Hematopoietic multipotent progenitor cell treated with erythropoietin and hydrocortisone succinate and interleukin-3 and kit ligand, for 15 days (in vitro differentiated cells): ENCODE measurements around the gene CEACAM1.
"Not testable (repeated sequence)": the region's sequence is repeated elsewhere in the genome, so short reads cannot be mapped to it uniquely, and the experiment has no call there.

Source experiments
- DNase-seq: peaks from one replicate; pipeline ENCODE4 v3.0.0-alpha.2; 2015; ENCODE audit warnings: low spot score

Gene CEACAM1

DNA sequence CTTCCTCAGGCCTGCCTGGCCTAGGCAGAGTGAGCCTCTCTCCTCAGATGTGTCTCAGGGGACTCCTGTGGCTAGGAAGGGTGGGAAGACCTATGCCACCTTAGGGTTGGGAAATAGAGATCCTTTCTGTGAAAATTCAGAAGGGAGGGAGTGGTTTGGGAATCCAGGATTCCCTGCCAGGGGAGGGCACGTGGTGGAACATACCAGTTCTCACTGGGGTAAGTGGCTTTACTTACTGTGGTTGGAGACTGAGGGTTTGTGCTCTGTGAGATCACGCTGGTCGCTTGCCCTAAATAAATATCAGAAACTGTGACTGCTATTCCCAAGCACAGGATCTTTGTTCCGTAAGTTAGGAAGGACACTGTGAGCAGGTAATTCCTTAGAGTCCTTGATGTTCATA, 16.9 kb downstream of the CEACAM1 start:
- DNase-seq = no peak

DNA sequence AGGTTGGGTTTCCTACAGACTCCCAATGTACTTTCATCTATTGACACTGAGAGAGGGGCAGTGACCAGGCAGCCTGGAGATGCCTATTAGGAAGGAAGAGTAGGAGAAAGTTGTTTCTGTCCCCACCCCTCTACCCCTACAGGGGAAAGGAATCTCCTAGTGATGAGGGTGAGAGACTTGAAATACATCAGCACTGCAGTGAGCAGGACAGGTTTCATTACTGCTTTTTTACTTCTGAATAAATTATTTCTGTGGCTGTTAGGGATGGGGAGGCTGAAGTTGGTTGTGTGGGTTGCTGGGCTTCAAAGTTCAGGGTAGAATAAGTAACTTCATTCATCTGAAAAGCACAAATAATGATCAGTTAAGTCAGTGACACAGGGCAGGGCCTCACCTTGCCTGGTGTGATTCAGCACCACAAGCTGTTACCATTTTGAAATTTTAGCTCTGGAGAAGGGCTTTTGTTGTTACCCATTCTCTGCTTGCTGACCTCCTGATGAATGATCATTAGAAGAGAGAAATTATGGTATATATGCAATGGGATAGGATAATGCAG, 19.3 kb downstream of the CEACAM1 start:
- no peak for DNase-seq

DNA sequence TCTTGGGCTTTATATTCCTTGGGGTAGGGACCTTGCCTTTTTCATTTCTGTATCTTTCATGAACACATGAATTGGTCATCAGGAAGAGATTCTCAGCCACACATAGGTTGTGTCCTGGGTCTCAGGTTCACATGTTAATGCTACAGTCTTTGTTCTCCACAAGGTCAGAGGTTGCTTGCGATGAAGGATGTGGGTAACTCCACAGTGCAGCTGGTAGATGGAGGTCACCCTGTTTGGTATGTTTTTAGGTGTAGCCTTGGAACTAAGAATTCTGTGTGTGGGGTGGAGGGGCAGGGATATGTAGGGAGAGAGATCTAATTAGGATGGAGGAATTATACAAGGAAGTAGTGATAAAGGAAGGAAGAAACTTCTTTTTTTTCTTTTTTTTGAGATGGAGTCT, 23.2 kb downstream of the CEACAM1 start:
- no peak for DNase-seq

DNA sequence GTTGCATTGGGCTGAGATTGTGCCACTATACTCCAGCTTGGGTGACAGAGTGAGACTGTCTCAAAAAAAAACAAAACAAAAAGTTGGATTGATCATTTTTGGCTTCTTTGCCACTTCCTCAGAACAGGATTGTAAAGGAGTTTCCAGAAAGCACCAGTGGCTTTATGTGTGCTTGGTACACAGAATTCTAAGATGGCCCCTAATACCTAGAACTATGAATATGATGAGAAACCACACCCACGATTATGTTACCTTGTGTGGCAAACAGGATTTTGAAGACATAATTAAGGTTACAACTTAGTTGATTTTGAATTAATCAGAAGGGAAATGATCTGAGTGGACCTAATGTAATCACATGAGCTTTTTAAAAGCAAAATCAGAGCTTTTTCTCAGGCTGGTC, 26.5 kb downstream of the CEACAM1 start:
- no peak for DNase-seq

DNA sequence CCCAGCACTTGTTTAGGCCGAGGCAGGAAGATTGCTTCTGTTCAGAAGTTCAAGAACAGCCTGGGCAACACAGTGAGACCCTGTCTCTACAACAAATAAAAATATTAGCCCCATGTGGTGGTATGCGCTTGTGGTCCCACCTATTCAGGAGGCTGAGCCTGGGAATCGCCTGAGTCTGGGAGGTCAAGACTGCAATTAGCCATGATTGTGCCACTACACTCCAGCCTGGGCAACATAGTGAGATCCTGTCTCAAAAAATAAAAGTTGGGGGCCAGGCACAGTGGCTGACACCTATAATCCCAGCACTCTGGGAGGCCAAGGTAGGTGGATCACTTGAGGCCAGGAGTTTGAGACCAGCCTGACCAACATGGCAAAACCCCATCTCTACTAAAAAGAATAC, 27.0 kb downstream of the CEACAM1 start:
- not testable (repeated sequence) for DNase-seq

DNA sequence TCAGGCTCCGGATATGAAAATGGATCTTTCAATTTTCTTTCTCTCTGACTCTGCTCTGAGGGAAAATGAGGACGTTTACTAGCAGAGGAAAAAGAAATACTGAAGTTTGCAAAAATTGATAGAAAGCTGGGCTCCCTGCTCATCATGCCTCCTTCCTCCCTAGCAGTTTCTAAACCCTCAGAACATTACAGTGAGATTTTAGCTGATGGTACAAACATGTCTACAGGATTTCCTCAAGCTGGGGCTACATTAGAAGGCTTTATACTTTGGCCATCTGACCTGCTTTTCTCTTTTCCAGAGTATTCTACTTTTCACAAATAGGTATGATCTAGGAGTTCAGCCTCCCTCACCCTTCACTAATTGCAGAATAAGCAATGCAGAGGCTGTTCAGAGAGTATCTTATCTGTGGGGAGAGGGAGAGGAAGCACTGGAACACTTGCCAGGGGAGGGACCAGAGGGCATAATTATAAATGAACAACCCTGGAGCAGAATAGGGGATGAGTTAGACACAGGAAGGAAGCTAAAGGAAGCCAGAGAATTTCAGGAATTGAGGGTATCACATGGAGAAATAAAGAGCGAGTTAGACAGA, 30.0 kb downstream of the CEACAM1 start:
- DNase-seq = no peak

DNA sequence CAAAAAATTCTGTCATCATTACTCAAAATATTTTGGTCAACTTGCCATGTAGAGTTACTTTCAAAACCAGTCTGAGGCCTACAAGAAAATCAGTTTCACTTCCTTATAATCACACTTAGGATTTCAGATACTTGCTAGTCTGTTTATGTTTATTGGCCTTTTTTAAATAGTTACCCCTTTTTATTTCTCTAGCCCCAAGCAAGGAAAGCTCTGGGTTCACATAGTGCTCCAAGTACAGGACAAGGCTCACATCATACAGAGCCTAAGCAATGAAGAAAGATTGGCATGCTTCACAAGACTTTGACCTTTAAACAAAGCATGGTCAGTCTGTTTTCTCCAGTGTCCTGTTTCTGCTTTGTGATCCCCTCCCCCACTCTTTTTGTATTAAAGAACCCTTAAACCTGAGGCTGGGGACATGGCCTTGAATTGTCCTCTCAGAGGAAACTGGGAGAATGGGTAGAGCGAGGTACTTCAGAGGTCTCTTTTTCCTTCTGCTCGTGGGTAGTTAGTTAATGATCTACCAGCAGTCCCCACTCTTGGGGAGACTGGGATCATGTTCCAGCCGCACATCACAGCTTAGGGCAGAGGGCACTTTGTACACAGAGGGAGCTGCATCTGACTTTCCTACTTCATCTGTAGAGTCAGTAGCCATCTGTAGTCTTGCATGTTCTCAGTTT, 30.7 kb downstream of the CEACAM1 start:
- no peak for DNase-seq

DNA sequence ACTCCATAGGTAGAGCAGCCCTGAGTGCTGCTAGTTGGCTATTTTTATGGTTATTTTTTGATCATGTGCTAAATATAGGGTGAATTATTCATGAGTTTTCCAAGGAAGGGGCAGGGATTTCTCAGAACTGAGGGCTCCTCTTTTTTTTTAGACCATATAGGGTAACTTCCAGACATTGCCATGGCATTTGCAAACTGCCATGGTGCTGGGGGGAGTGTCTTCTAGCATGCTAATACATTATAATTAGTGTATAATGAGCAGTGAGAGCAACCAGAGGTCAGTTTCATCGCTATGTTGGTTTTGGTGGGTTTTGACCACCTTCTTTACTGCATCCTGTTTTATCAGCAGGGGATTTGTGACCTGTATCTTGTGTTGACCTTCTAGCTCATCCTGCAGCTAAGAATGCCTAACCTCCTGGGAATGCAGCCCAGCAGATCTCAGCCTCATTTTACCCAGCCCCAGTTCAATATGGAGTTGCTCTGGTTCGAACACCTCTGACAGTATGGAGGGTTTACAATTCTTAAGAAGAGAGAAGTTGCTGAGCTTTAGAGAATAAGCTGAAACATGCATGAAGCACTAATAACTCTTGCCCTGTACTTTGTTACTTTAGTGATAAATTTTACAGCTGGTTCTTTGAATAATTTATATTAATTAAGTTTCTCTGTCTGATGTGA, 31.7 kb downstream of the CEACAM1 start:
- no peak for DNase-seq

DNA sequence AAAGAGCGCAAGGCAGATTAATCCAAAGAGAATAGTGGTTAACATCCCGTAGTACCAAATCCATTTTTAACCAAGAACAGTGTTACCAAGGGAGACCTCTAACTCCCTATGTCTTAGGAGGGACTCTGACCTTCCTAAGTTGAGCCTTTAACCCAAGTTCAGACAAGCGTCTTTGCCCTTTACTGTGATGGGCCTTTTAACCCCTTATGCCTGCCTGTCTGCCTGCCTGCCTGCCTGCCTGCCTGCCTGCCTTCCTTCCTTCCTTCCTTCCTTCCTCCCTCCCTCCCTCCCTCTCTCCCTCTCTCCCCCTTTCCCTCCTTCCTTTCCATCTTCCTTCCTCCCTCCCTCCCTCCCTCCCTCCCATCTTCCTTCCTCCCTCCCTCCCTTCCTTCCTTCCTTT, 32.6 kb downstream of the CEACAM1 start:
- DNase-seq = no peak

DNA sequence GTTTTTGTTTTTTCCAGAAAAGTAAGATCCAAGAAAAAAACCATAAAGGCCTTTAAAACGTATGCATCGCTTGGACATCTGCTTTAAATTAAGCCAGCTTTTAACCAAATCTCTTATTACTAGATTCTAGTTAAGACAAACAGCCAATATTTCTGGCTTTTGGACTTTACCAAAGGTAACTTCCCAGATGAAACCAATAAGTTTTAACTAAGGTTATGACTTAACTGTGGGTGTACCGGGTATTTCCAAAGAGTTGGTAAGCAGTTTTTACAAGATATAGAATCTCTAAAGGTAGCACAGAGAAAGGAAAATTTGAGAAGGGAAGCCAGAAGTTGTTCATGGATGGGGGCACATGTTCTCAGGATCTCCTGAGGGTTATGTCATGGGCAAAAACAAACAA, 34.0 kb downstream of the CEACAM1 start:
- no peak for DNase-seq

DNA sequence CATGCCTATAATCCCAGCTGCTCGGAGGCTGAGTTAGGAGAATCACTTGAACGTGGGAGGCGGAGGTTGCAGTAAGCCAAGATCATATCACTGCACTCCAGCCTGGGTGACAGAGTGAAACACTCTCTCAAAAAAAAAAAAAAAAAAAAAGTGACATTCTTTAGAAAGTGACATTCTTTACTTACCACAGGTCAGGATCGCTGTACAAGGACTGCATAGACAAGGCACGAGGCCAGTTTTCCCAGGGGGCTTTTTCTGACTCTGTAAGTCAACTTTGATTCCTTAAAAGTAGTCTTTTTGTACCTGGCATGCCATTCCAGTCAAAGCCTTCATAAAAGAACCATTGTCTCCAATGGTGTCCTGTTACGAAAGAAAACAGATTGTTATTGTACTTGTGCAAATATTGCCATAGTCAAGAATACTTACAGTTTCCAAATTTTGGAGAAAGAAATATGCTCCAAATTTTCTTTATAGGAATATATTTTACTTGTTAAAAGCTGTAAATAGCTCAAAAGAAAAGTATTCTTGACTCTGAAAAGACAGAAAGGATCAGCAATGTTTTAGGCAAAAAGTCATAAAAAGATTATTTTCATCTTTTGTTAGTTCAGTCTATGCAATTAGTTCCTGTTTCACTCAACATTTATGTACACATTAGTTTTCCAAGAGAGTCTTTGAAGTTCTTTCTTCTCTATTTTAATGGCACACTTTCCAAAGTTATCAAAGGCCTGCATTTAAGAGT, 39.3 kb downstream of the CEACAM1 start:
- no peak for DNase-seq

DNA sequence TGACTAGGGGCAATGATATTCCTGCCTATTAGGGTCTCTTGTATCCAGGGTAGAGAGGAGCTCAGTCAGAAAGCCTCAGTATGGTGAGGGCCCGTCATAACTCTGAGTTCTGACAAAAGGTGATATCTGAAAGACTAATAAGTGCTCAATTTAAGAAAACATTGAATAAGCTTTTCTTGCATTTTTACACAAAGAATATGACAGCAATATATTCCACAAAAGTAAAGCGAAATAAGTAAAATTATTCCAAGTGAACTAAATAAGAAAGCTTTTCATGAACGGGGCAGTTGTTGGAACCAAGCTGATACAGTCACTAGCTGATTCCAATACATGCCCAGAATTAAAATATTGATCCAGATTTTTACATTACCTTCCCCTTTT, 40.5 kb downstream of the CEACAM1 start:
- no peak for DNase-seq

DNA sequence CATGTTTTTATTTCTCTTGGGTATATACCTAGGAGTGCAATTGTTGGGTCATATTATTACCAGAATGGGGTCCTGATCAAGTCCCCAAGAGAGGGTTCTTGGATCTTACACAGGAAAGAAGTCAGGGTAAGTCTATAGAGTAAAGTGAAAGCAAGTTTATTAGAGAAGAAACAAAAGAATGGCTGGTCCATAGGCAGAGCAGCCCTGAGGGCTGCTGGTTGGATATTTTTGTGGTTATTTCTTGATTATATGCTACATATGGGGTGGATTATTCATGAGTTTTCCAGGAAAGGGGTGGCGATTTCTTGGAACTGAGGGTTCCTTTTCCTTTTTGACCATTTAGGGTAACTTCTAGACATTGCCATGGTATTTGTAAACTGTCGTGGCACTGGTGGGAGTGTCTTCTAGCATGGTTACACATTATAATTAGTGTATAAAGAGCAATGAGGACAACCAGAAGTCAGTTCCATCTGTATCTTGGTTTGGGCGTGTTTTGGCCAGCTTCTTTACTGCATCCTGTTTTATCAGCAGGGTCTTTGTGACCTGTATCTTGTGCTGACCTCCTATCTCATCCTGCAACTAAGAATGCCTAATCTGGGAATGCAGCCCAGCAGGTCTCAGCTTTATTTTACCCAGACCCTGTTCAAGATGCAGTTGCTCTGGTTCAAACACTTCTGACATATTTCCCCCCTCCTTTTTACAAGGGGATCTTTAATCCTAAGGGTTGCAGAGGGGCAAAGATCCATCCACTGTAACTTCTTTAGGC, 41.1 kb downstream of the CEACAM1 start:
- DNase-seq = no peak

DNA sequence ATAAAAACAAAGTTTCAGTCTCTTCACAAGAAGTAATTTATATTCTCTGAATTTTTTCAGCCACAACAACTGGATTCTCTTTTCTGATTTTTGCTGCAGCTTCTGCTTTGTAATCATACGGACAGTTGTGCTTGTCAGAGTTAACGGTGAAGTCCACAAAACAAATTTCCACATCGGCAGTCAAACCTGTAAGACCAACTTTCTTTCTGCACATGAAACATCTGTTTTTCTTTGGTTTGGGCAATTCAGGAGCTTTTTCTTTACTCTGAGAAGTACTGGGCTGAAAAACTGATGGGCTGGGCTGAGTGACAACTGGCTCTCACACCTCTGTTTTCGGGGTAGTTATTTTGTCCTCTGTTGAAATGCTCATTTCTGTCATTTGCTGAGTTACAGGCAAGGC, 43.2 kb downstream of the CEACAM1 start:
- DNase-seq = not testable (repeated sequence)

DNA sequence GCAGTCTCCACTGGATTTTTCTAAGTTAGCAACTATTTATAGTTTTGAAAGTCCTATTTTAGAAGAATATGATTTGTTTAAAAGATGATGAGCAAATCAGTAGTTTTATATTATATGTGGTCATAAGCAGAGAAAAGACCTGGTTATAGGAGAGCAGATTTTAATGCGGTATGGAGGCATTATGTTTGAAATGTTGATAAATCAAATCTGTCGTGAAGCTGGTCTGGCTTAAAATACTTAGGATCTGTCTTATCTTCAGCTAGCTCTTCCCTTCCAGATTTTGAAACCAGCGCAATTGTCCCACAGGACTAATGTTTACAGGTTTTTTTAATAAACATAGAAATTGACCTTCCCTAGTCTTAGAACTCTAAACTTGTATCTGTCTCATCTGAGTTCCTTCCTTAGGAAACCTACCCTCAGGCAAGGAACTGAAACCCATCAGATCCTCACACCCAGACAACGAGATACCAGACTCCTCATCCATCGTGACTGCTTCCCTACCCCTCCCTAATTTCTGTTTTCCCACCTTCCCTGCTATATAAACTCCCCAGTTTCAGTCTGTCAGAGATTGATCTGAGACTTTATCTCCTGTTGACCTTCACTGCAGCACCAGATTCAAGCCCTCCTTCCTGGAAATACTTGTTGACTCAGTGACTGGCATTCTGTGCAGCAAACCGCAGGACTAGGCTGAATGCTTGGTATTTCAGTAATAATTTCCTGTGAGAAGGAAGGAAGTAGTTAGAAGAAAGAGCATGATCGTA, 47.8 kb downstream of the CEACAM1 start:
- no peak for DNase-seq

DNA sequence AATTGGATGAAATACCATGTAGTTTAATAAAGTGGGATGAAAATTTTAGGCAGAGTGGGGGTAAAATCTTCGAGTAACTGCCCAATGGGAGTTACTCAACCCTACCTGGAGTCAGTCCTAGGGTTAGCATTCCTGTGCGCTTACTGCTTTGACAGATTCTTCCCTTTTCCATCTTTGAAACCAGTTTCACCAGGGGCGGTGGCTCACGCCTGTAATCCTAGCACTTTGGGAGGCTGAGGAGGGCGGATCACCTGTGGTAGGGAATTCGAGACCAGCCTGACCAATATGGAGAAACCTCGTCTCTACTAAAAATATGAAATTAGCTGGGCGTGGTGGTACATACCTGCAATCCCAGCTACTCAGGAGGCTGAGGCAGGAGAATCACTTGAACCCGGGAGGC, 48.5 kb downstream of the CEACAM1 start:
- DNase-seq = no peak

DNA sequence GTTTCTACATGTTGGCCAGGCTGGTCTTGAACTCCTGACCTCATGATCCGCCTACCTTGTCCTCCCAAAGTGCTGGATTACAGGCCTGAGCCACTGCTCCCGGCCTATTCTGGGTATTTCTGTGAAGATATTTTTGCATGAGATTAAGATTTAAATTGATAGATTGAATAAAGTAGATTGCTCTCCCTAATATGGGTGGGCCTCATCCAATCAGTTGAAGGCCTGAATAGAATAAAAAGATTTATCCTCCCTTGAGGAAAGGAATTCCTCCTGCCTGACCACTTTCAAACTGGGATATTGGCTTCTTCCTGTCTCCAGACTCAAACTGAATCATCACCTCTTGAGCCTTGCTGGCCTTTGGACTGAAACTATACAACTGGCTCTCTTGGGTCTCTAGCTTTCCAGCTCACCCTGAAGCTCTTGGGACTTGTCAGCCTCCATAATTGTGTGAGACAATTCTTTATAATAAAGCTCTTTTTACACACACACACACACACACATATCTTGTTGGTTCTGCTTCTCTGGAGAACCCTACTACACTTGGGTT, 49.4 kb downstream of the CEACAM1 start:
- no peak for DNase-seq

DNA sequence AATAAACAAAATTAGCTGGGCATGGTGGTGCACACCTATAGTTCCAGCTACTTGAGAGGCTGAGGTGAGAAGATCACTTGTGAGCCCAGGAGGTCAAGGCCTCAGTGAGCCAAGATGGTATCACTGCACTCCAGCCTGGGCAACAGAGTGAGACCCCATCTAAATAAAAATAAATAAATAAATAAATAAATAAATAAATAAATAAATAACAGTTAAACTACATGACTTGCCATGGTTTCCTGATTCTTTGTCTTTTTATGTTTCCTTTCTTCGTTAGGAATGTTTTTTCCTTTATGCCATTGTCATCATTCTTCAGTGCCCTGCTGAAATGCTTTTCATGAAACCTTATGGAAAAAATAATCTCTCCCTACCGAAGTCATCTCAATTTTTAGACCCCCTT, 50.3 kb downstream of the CEACAM1 start:
- DNase-seq = no peak

DNA sequence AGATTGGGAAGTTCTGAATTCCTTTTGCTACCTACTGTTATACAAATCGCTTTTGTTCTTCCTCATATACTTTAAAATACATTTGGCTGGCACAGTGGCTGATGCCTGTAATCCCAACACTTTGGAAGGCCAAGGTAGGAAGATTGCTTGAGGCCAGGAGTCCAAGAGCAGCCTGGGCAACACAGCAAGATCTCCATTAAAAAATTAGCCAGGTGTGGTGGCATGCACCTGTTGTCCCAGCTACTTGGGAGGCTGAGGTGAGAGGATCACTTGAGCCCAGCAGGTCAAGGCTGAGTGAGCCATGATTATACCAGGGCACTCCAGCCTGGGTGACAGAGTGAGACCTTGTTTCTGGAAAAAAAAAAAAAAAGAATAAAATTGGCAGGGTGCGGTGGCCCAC, 51.2 kb downstream of the CEACAM1 start:
- DNase-seq = no peak

DNA sequence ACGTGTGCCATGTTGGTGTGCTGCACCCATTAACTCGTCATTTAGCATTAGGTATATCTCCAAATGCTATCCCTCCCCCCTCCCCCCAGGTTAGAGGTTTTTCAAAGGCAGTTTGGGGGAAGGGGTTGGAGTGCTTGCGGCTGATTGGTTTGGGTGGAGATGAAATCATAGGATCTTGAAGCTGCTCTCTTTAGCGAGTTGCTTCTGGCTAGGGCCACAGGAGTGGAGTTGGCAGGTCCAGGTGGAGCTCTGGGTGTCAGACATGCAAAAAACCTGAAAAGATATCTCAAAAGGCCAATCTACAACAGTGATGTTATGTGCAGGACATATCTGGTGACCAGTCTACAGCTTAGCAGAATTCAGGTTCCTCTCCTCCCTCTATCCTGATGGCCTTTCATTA, 52.9 kb downstream of the CEACAM1 start:
- no peak for DNase-seq

DNA sequence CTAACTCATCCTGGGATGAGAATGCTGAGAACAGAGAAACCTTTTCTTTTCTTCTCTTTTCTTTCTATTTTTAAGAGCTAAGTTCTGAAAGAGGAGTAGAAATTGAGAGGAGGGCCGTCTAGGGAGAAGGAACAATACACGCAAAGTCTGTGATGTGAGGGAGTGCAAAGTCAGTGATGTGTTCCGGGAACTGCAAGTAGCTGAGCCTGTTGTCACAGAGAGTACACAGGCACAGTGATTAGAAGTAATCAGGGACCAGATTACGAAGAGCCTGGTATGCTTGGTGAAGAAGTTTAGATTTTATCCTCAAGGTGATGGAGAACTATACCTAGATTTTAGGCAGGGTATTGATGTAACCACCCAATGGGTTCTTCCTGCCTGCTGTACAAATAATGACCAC, 53.5 kb downstream of the CEACAM1 start:
- DNase-seq = no peak
